ENCODE measurements around the gene PPARD.
A peak's percentile ranks its signal among the peaks of the same experiment; 100 is the strongest.
"Not testable (repeated sequence)": the region's sequence is repeated elsewhere in the genome, so short reads cannot be mapped to it uniquely, and the experiment has no call there.

The PPARD gene

GRCh38 chr6:35370785-35371493 is 28.6 kb downstream of the PPARD start:
- Histone ChIP-seq H3K27ac (peak overlapping the region in 20 of 21 experiments; percentile 14 to 81 (median 67)), H3K4me3 (no peak overlapping the region)

DNA sequence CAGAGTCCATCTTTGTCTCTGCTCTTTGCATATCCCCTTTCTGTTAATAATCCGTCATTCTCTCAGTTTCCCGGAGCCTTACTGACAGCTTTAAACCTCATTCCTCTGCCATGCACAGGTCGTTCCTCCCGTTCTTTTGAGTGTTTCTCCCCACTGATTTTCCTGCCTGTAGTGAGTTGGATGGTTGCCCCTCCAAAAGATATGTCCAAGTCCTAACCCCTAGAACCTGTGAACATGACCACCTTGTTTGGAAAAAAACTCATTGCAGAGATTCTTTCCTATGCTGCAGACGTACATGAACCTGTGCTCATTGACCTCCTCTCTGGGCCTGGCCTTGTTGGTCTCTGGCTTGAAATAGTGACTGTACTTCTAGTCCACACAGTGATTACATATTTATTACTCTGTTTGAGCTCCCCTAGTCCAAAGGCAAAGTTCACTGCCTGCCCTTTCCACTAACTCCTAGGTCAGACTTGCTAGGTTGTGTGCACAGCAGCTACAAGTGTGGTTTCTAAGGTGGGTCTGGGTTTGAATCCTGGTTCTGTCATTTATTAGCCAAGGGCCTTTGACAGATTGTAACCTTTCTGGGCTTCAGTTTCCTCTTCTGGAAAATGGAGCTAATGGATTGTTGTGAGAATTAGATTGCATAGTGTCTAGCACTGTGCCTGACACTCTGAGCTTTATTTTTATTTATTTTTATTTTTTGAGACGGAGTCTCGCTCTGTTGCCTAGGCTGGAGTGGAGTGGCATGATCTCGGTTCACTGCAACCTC is 29.3 kb downstream of the PPARD start:
- H3K4me3 ChIP-seq, result no peak overlapping the region
- peak overlapping the region in 9 of 21 experiments; percentile 7 to 81 (median 69) for H3K27ac ChIP-seq

- Histone ChIP-seq H3K27ac (no peak overlapping the region), H3K4me3 (no peak overlapping the region)
These were observed 30.3 kb downstream of the PPARD start for GRCh38 chr6:35372633-35373032.

GRCh38 chr6:35376281-35376680 is 33.9 kb downstream of the PPARD start:
- no peak overlapping the region for H3K27ac ChIP-seq

DNA sequence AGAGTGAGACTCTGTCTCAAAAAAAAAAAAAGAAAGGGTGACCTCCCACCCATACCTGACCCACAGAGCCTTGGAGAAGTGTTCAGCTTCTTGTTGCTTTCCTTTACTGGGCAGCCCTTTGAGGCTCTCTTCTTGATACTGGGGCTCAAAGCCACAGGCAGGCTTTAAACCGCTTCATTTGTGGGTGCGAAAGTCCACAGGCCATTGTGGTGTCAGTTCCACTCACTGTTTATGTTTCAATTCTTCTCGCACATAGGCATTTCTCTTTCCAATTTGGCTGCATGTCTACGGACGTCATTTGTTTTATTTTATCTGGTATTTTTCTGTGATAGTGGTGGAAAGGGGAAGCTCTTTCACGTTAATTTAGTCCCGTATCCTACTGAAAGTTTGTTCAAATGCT is 34.6 kb downstream of the PPARD start:
- Histone ChIP-seq H3K4me3 (no peak overlapping the region), H3K27ac (no peak overlapping the region)

More at GRCh38 chr6:35376281-35376680, 33.9 kb downstream of the PPARD start:
- no peak overlapping the region for H3K4me3 ChIP-seq

DNA sequence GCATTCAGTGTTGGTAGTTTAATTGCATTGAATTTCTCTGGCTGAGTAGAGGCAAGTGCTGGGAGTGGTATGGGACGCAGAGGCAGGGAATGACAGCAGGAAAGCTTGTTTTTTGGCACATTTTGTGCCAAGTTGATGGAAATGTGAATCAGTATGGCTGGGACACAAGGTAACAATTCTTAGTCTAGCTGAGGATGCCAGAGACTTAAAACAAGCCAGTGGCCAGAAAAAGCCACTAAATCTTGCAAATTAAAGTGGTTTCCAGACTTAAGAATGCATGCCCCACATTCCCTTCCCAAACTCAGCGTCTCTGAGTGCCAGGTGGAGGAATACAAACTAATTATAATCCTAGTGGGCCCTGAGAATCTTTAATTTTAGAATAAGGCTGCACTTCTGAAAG is 35.9 kb downstream of the PPARD start:
- H3K4me3 ChIP-seq, result no peak overlapping the region
- no peak overlapping the region for H3K27ac ChIP-seq

- Histone ChIP-seq H3K27ac (no peak overlapping the region), H3K4me3 (no peak overlapping the region)
These were observed 38.8 kb downstream of the PPARD start for GRCh38 chr6:35381132-35381531.

- no peak overlapping the region for H3K27ac ChIP-seq
- H3K4me3 ChIP-seq, result no peak overlapping the region
These were observed 39.7 kb downstream of the PPARD start for GRCh38 chr6:35382015-35382414.

DNA sequence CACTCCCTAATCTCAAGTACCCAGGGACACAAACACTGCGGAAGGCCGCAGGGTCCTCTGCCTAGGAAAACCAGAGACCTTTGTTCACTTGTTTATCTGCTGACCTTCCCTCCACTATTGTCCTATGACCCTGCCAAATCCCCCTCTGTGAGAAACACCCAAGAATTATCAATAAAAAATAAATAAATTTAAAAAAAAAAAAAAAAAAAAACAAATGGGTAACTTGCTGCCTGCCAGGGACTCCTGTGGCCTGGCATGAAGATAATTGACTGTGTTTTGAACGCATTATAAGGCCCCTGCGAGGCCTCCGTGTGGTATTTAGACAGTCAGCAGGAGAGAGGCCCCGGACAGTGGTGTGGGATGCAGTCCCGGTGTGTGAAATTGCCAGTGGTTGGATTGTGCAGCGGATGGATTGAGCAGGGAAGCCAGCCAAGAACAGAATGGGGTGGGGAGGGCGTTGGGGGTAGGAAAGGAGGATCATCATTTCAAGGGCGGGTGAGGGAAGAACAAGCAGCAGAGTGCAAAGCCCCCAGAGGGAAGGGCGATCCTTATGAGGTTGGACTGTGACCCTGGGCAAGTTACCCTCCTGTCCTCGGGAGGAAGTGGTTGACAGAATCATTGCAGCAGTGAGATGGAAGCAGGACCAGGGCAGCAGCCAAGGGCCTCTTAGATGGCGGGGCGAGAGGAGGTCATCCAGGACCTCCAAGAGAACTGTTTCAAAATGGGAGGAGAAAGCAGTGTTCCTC is 43.3 kb downstream of the PPARD start:
- Histone ChIP-seq H3K4me3 (no peak overlapping the region), H3K27ac (peak overlapping the region in 4 of 21 experiments; percentile 4 to 31 (median 22))

DNA sequence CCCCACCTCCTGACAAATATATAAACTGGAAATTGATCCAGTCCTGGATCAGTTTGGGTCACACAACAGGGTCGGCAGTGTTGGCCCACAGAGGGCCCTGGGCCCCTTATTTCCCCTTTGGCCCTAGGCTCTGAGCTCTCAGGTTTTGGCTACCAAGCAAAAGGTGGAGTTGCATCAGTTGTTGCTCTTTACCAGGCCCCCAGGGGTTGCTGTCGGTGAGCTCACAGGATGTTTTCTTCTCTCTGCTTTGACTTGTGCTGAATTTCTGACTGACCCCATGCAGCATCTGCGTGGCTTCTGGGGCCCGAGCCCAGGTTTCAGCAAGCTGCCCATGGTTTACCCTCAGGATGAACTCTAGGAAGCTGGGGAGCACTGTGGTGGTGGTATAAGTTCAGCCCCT is 44.6 kb downstream of the PPARD start:
- H3K4me3 ChIP-seq, result no peak overlapping the region
- no peak overlapping the region for H3K27ac ChIP-seq

GRCh38 chr6:35388030-35388429 is 45.7 kb downstream of the PPARD start:
- H3K4me3 ChIP-seq, result no peak overlapping the region
- no peak overlapping the region for H3K27ac ChIP-seq

- H3K4me3 ChIP-seq, result no peak overlapping the region
- no peak overlapping the region for H3K27ac ChIP-seq
These were observed 46.5 kb downstream of the PPARD start for GRCh38 chr6:35388772-35389352.

- not testable (repeated sequence) for H3K4me3 ChIP-seq, H3K27ac ChIP-seq
These were observed 47.0 kb downstream of the PPARD start for GRCh38 chr6:35389386-35389785.

- H3K27ac ChIP-seq, result peak overlapping the region in 18 of 21 experiments; percentile 5 to 86 (median 68)
- H3K4me3 ChIP-seq, result no peak overlapping the region
These were observed 49.0 kb downstream of the PPARD start for GRCh38 chr6:35391240-35391968.

GRCh38 chr6:35392111-35392702 is 49.8 kb downstream of the PPARD start:
- Histone ChIP-seq H3K4me3 (peak overlapping the region in 3 of 7 experiments; percentile 5 to 17 (median 14)), H3K27ac (peak overlapping the region in 20 of 21 experiments; percentile 5 to 86 (median 68))

DNA sequence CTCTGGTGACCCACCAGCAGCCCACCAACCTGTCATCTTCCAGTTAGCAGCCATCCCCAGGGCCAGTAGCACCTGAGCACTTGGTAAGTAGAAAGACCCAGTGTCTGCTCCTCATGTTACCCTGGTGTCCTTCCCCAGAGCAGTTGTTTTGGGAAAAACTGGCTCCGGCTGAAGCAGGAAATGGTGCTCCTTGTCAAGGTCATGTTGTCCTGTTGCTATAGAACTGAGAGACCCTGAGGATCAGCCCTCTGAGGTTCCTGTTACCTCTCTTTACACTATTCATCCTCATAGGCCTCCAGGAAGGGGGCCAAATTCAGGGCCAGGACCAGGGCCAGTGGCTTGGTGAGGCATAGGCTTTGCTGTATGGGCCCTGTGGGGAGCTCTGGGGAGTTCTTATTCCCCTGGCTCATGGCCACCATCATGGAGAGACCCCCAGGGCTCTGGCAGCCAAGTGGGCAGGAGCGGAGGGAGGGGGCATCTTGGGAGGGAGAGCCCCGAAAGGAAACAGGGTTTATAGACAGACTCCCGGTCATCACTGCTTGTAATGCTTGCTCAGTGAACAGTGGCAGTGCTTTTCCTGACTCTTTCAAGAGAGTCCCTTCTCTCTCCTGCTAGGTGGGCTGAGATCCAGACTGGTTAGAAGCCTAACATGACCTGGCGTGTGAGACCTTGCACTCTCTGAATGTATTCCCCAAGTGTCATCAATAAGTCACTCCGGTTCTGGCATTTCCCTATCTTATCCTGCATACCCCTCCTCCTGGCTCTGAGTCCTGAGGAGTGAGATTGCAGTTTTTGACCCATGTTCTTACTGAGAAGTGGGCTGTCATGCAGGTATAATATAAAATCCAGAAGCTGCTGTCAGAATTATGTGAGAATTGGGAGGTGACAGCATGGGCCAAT is 50.7 kb downstream of the PPARD start:
- H3K27ac ChIP-seq, result peak overlapping the region in 20 of 21 experiments; percentile 19 to 86 (median 66)
- peak overlapping the region in 6 of 7 experiments; percentile 3 to 25 (median 10) for H3K4me3 ChIP-seq

DNA sequence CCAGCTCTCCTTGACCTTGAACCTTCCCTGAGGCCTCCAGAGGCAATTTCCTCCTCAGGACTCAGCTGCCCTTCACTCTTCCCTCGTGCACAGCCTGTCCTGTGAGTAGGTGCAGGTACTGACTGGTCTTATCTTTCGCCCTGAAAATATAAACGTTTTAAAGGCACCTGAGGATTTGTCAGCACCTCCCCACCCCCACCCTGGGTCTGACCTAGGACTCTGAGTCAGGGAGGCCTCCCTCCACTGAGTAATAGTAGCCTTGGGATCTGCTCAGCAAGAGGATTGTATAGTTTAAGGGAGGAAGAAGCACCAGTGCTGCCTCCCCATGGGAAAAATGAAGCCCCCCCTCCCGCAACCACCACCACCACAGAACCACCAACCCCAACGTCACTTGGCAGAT is 54.6 kb downstream of the PPARD start:
- Histone ChIP-seq H3K4me3 (no peak overlapping the region), H3K27ac (no peak overlapping the region)
